Activated naive CD8-positive, alpha-beta T cell treated with anti-CD3 and anti-CD28 coated beads, Interleukin-2, amount 50 U/mL, for 24 hours (primary cell): ENCODE data around the gene KIF2A.
A peak's percentile ranks its signal among the peaks of the same experiment; 100 is the strongest.

Experiments used
- ATAC-seq: fragments of 150-1000 bp; cut with Tn5 transposase; one replicate; pipeline ENCODE4 v1.10.0; 2021
- DNase-seq: peaks from one replicate; pipeline ENCODE4 v3.0.0; 2021
- H3K27ac Mint-ChIP-seq: one replicate; pipeline ENCODE4 v1.8.0; 2021; ENCODE audit warnings: mild to moderate bottlenecking, mixed read lengths
- H3K27me3 Mint-ChIP-seq: one replicate; pipeline ENCODE4 v1.8.0; 2021; ENCODE audit warnings: mixed read lengths
- H3K36me3 Mint-ChIP-seq: one replicate; pipeline ENCODE4 v1.8.0; 2021; ENCODE audit warnings: low read depth, mixed read lengths
- H3K4me1 Mint-ChIP-seq: one replicate; pipeline ENCODE4 v1.8.0; 2021; ENCODE audit warnings: mixed read lengths
- H3K4me3 Mint-ChIP-seq: one replicate; pipeline ENCODE4 v1.8.0; 2021; ENCODE audit warnings: mild to moderate bottlenecking, moderate library complexity, mixed read lengths
- H3K9me3 Mint-ChIP-seq: one replicate; pipeline ENCODE4 v1.8.0; 2021; ENCODE audit warnings: mixed read lengths

KIF2A gene

GRCh38 chr5:62306896-62307689, 1.1 kb downstream of the KIF2A start:
- Mint-ChIP-seq H3K27me3 (no peaks in the 10 kb centered on the region), H3K4me3 (peak overlapping the region; percentile 96), H3K36me3 (peaks cover 39% of the 10 kb centered on the region), H3K4me1 (peaks cover 75% of the 10 kb centered on the region), H3K27ac (peak overlapping the region; percentile 94), H3K9me3 (no peaks in the 10 kb centered on the region)
- ATAC-seq (no peak), DNase-seq (peak; percentile 65)

- peaks cover 80% of the 10 kb centered on the region for H3K4me1 Mint-ChIP-seq
- DNase-seq (no peak), ATAC-seq (no peak)
- H3K36me3 Mint-ChIP-seq = peaks cover 48% of the 10 kb centered on the region
- H3K9me3 Mint-ChIP-seq = no peaks in the 10 kb centered on the region
- peak overlapping the region; percentile 96 for H3K4me3 Mint-ChIP-seq
- H3K27me3 Mint-ChIP-seq = no peaks in the 10 kb centered on the region
- peak overlapping the region; percentile 94 for H3K27ac Mint-ChIP-seq
These were observed 2.4 kb downstream of the KIF2A start for GRCh38 chr5:62308439-62308838.

GRCh38 chr5:62309107-62309506, 3.1 kb downstream of the KIF2A start:
- Mint-ChIP-seq H3K27me3 (no peaks in the 10 kb centered on the region), H3K27ac (peak overlapping the region; percentile 37), H3K9me3 (no peaks in the 10 kb centered on the region)

GRCh38 chr5:62310426-62311143, 4.6 kb downstream of the KIF2A start:
- H3K4me1 Mint-ChIP-seq = peaks cover 83% of the 10 kb centered on the region
- no peak for DNase-seq
- H3K36me3 Mint-ChIP-seq = peaks cover 56% of the 10 kb centered on the region
- no peaks in the 10 kb centered on the region for H3K9me3 Mint-ChIP-seq
- H3K27ac Mint-ChIP-seq = peak overlapping the region; percentile 73
- H3K27me3 Mint-ChIP-seq = no peaks in the 10 kb centered on the region
- H3K4me3 Mint-ChIP-seq = peak overlapping the region; percentile 3
- ATAC-seq = no peak

More at GRCh38 chr5:62309107-62309506, 3.1 kb downstream of the KIF2A start:
- ATAC-seq = no peak
- no peak for DNase-seq
- Mint-ChIP-seq H3K4me1 (peaks cover 80% of the 10 kb centered on the region), H3K36me3 (peaks cover 49% of the 10 kb centered on the region), H3K4me3 (peak overlapping the region; percentile 96)

- Mint-ChIP-seq H3K4me1 (peaks cover 89% of the 10 kb centered on the region), H3K27ac (peak overlapping the region; percentile 17), H3K4me3 (no peak overlapping the region), H3K27me3 (no peaks in the 10 kb centered on the region), H3K9me3 (no peaks in the 10 kb centered on the region), H3K36me3 (peaks cover 54% of the 10 kb centered on the region)
- DNase-seq (no peak), ATAC-seq (no peak)
These were observed 6.0 kb downstream of the KIF2A start for GRCh38 chr5:62312036-62312435.

- no peak overlapping the region for H3K4me3 Mint-ChIP-seq
These were observed 6.7 kb downstream of the KIF2A start for GRCh38 chr5:62312674-62313073.

GRCh38 chr5:62314213-62314830, 8.3 kb downstream of the KIF2A start:
- H3K4me1 Mint-ChIP-seq = peaks cover 89% of the 10 kb centered on the region
- peak overlapping the region; percentile 10 for H3K4me3 Mint-ChIP-seq
- ATAC-seq (no peak), DNase-seq (no peak)
- no peaks in the 10 kb centered on the region for H3K27me3 Mint-ChIP-seq
- no peaks in the 10 kb centered on the region for H3K9me3 Mint-ChIP-seq
- H3K27ac Mint-ChIP-seq = peak overlapping the region; percentile 61
- H3K36me3 Mint-ChIP-seq = peaks cover 38% of the 10 kb centered on the region

More at GRCh38 chr5:62312674-62313073, 6.7 kb downstream of the KIF2A start:
- no peaks in the 10 kb centered on the region for H3K27me3 Mint-ChIP-seq
- H3K27ac Mint-ChIP-seq = no peak overlapping the region
- DNase-seq (no peak), ATAC-seq (no peak)
- no peaks in the 10 kb centered on the region for H3K9me3 Mint-ChIP-seq
- H3K4me1 Mint-ChIP-seq = peaks cover 93% of the 10 kb centered on the region
- H3K36me3 Mint-ChIP-seq = peaks cover 51% of the 10 kb centered on the region

- Mint-ChIP-seq H3K4me1 (peaks cover 86% of the 10 kb centered on the region), H3K9me3 (no peaks in the 10 kb centered on the region), H3K27me3 (no peaks in the 10 kb centered on the region), H3K27ac (peak overlapping the region; percentile 42), H3K4me3 (no peak overlapping the region), H3K36me3 (peaks cover 25% of the 10 kb centered on the region)
- ATAC-seq = no peak
- no peak for DNase-seq
These were observed 9.6 kb downstream of the KIF2A start for GRCh38 chr5:62315376-62316175.

- Mint-ChIP-seq H3K9me3 (no peaks in the 10 kb centered on the region), H3K27ac (no peak overlapping the region), H3K27me3 (no peaks in the 10 kb centered on the region), H3K4me1 (peaks cover 84% of the 10 kb centered on the region), H3K36me3 (peaks cover 28% of the 10 kb centered on the region), H3K4me3 (no peak overlapping the region)
- ATAC-seq = no peak
- no peak for DNase-seq
These were observed 10.1 kb downstream of the KIF2A start for GRCh38 chr5:62316176-62316502.

- Mint-ChIP-seq H3K36me3 (peaks cover 30% of the 10 kb centered on the region), H3K27ac (no peak overlapping the region), H3K4me1 (peaks cover 72% of the 10 kb centered on the region), H3K4me3 (no peak overlapping the region), H3K27me3 (no peaks in the 10 kb centered on the region), H3K9me3 (no peaks in the 10 kb centered on the region)
- DNase-seq = no peak
- no peak for ATAC-seq
These were observed 11.8 kb downstream of the KIF2A start for GRCh38 chr5:62317810-62318209.

- Mint-ChIP-seq H3K4me1 (peaks cover 68% of the 10 kb centered on the region), H3K27me3 (no peaks in the 10 kb centered on the region), H3K27ac (no peak overlapping the region), H3K36me3 (peaks cover 44% of the 10 kb centered on the region), H3K4me3 (no peak overlapping the region), H3K9me3 (no peaks in the 10 kb centered on the region)
- ATAC-seq = no peak
- DNase-seq = no peak
These were observed 16.5 kb downstream of the KIF2A start for GRCh38 chr5:62322484-62322883.

GRCh38 chr5:62326302-62326701, 20.3 kb downstream of the KIF2A start:
- ATAC-seq (peak; percentile 43), DNase-seq (no peak)
- Mint-ChIP-seq H3K36me3 (peaks cover 42% of the 10 kb centered on the region), H3K4me1 (peaks cover 73% of the 10 kb centered on the region), H3K27me3 (no peaks in the 10 kb centered on the region), H3K4me3 (no peak overlapping the region), H3K9me3 (no peaks in the 10 kb centered on the region), H3K27ac (peak overlapping the region; percentile 1)

GRCh38 chr5:62326702-62327101, 20.7 kb downstream of the KIF2A start:
- Mint-ChIP-seq H3K9me3 (no peaks in the 10 kb centered on the region), H3K4me3 (no peak overlapping the region), H3K36me3 (peaks cover 38% of the 10 kb centered on the region), H3K27ac (peak overlapping the region; percentile 1), H3K4me1 (peaks cover 72% of the 10 kb centered on the region), H3K27me3 (no peaks in the 10 kb centered on the region)
- no peak for DNase-seq
- no peak for ATAC-seq
